Measurements from ENCODE around the gene ANKK1. TPM values are rescaled to one million over a fixed set of nuclear protein-coding genes. Genes with fewer than 3 reads are reported as not detected.

Gene ANKK1
- total and polyA plus RNA-seq, 10 of the 15 experiments (the other 5 are each of a cell fraction or from before 2014, with no cell fraction given), result not detected

- in situ Hi-C loops (cut with MboI) (no loop called here), intact Hi-C loops (cut with micrococcal nuclease; ENCODE audit: unreplicated experiment) (no loop called here)
- no peak overlapping the region for H3K27ac ChIP-seq (ENCODE audit: control insufficient read depth, insufficient read depth)
- H2AFZ ChIP-seq (ENCODE audit: control insufficient read depth, low read depth, low read length), result no peak overlapping the region
- no peaks in the 10 kb centered on the region for H3K36me3 ChIP-seq (ENCODE audit: control insufficient read depth in 2 of 2, insufficient read depth in 2 of 2, low read length in 1 of 2)
- no peaks in the 10 kb centered on the region for H3K79me2 ChIP-seq (ENCODE audit: control insufficient read depth, insufficient read depth, low read length)
- ChIA-PET RAD21 (ENCODE audit: unreplicated experiment) (no interaction called here), CTCF (interaction anchor here (0.7 kb wide), 1 partner anchor 16 kb away, joined by 3 read pairs; no protein-coding TSS in a partner anchor), POLR2A (no interaction called here), SMC1A (ENCODE audit: uncharacterized antibody, unreplicated experiment) (no interaction called here)
- H3K9me3 ChIP-seq (replicated peaks; ENCODE audit: control insufficient read depth, insufficient read depth, low read length), result no peaks in the 10 kb centered on the region
- peaks cover 0 to 5% of the 10 kb centered on the region in 2 experiments; a peak in 3 of 4 replicates for H3K27me3 ChIP-seq (replicated peaks in 1 of 2; ENCODE audit: control insufficient read depth in 2 of 2, insufficient read depth in 2 of 2, low read length in 1 of 2)
- no TSS peak for BruUV-seq (replicated peaks)
- no peak overlapping the region for H3K9ac ChIP-seq (ENCODE audit: control insufficient read depth, insufficient read depth, low read length)
- no peak for FAIRE-seq
- DNase-seq (ENCODE audit: low read depth, low spot score), result no peak
- no peak overlapping the region for H3K4me3 ChIP-seq
- no peak overlapping the region for H3K4me2 ChIP-seq (ENCODE audit: control insufficient read depth, insufficient read depth)
- TF ChIP-seq CREM (IDR thresholded peaks at IDR 0.05; ENCODE audit: low read depth) (no peak), ZBTB40 (IDR thresholded peaks at IDR 0.05; ENCODE audit: borderline replicate concordance) (no peak), TCF7 (IDR thresholded peaks at IDR 0.05; ENCODE audit: borderline replicate concordance) (no peak), PAX5 (IDR thresholded peaks at IDR 0.05; ENCODE audit: borderline replicate concordance, low read depth, low read length) (no peak), NKRF (conservative IDR thresholded peaks at IDR 0.05) (no peak), BACH1 (IDR thresholded peaks at IDR 0.05; ENCODE audit: borderline replicate concordance) (no peak), ZNF687 (IDR thresholded peaks at IDR 0.05) (no peak), HDAC2 (IDR thresholded peaks at IDR 0.05) (no peak)
- no peaks in the 10 kb centered on the region for H3K4me1 ChIP-seq (ENCODE audit: control insufficient read depth, insufficient read depth, low read length)
- H4K20me1 ChIP-seq (ENCODE audit: control insufficient read depth, insufficient read depth), result no peaks in the 10 kb centered on the region
- no peak for ATAC-seq
Measured at GRCh38 chr11:113382121-113382520, 5.5 kb upstream of the ANKK1 start.

Data from GM12878 (cell line).